K562 (cell line): ENCODE data around the gene NRXN2. TPM values are rescaled to one million over a fixed set of nuclear protein-coding genes. Genes with fewer than 3 reads are reported as not detected.

Experiments
- ATAC-seq: fragments of 200-7000 bp; cut with Tn5 transposase; 3 replicates; pipeline ENCODE4 v1.9.1; 2020; ENCODE audit warnings: moderate library complexity
- BruUV-seq: library from RNA; stranded (reverse); fragments of 400-500 nt; replicated peaks from 2 replicates; lab custom pipeline; 2021; lab: Mats Ljungman, UMichigan
- CTCF ChIA-PET: fragments of 300-600 bp; formaldehyde crosslinking; extraction: SDS; loops from one replicate; lab custom pipeline; 2021; ENCODE audit warnings: low intra/inter-chr PET ratio; lab: Yijun Ruan, JAX
- POLR2A ChIA-PET: fragments of 300-600, 350-650 bp; sonication (Branson Sonifier 250); formaldehyde crosslinking; extraction: SDS; loops from one replicate; lab custom pipeline; 2021; ENCODE audit warnings: antibody characterized with exemption, inconsistent platforms; lab: Yijun Ruan, JAX
- DNase-seq, 4 experiments: peaks; one replicate each; pipeline versions ENCODE4 v3.0.0 to v3.0.0-alpha.2; 2011 to 2018; ENCODE audit warnings: low spot score in 3 of 4, mixed read lengths in 3 of 4; ENCODE audit errors: extremely low read depth in 1 of 4
- FAIRE-seq: peaks from 2 replicates; lab custom pipeline; 2011; peaks lifted over from hg19 to GRCh38; lab: Jason Lieb, UNC
- H2AFZ ChIP-seq: 2 replicates; pipeline ENCODE4 v1.6.0; 2011; ENCODE audit warnings: low read depth, low read length, control low read depth, inconsistent platforms
- H3K27ac ChIP-seq: fragments of 200-600 bp; 3 replicates; pipeline ENCODE4 v1.8.0; 2011; ENCODE audit warnings: low read depth, mild to moderate bottlenecking, control low read depth, inconsistent platforms, low read length, moderate library complexity, mixed read lengths; ENCODE audit errors: extremely low read depth
- H3K27me3 ChIP-seq, 2 experiments: fragments of 300-600 bp in 1 of 2; 2 replicates in 1 of 2; 3 replicates in 1 of 2; pipeline versions ENCODE4 v1.6.0 to v1.8.0; 2011; ENCODE audit warnings: inconsistent platforms in 2 of 2, low read length in 2 of 2, mild to moderate bottlenecking in 1 of 2, mixed read lengths in 1 of 2, moderate library complexity in 1 of 2; ENCODE audit not compliant: control insufficient read depth in 2 of 2, insufficient read depth in 2 of 2
- H3K36me3 ChIP-seq: fragments of 300-600 bp; 3 replicates; pipeline ENCODE4 v1.8.0; 2011; ENCODE audit warnings: mild to moderate bottlenecking, low read length, inconsistent platforms; ENCODE audit not compliant: control insufficient read depth, insufficient read depth
- H3K4me1 ChIP-seq, 2 experiments: fragments of 200-600 bp in 1 of 2; replicated peaks in 1 of 2; 2 replicates in 1 of 2; 3 replicates in 1 of 2; pipeline versions ENCODE4 v1.5.1 to v1.8.0; 2011; ENCODE audit warnings: inconsistent platforms in 2 of 2, low read length in 2 of 2, mild to moderate bottlenecking in 1 of 2, mixed read lengths in 1 of 2, moderate library complexity in 1 of 2; ENCODE audit not compliant: control insufficient read depth in 2 of 2, insufficient read depth in 2 of 2
- H3K4me2 ChIP-seq: 2 replicates; pipeline ENCODE4 v1.6.1; 2011; ENCODE audit warnings: low read length, control low read depth, inconsistent platforms, mixed read lengths; ENCODE audit not compliant: insufficient read depth
- H3K4me3 ChIP-seq: fragments of 200-600 bp; sonication (generic), shearing (Covaris generic); 2 replicates; pipeline ENCODE4 v1.5.1; 2016; ENCODE audit warnings: control low read depth, inconsistent platforms
- H3K79me2 ChIP-seq: fragments of 200-600 bp; 3 replicates; pipeline ENCODE4 v1.8.0; 2011; ENCODE audit warnings: low read length, inconsistent platforms; ENCODE audit not compliant: control insufficient read depth, insufficient read depth
- H3K9ac ChIP-seq, 2 experiments: 2 replicates each; pipeline versions ENCODE4 v1.6.0 to v1.6.1; 2011; ENCODE audit warnings: low read depth in 2 of 2, low read length in 2 of 2, control low read depth in 1 of 2, inconsistent platforms in 1 of 2, mild to moderate bottlenecking in 1 of 2, mixed read lengths in 1 of 2; ENCODE audit not compliant: insufficient read depth in 1 of 2
- H3K9me1 ChIP-seq: one replicate; pipeline ENCODE4 v1.6.0; 2011; ENCODE audit warnings: inconsistent platforms, mild to moderate bottlenecking, low read length, moderate library complexity; ENCODE audit not compliant: control insufficient read depth, insufficient read depth
- H3K9me3 ChIP-seq: replicated peaks from 2 replicates; pipeline ENCODE4 v1.5.1; 2011; ENCODE audit warnings: low read depth, low read length, inconsistent platforms; ENCODE audit not compliant: control insufficient read depth, insufficient read depth
- H4K20me1 ChIP-seq: replicated peaks from 2 replicates; pipeline ENCODE4 v1.6.1; 2011; ENCODE audit warnings: low read length, inconsistent platforms, mixed read lengths; ENCODE audit not compliant: control insufficient read depth, insufficient read depth
- BCOR ChIP-seq: fragments of 450-650 bp; IDR thresholded peaks from 2 replicates; pipeline ENCODE4 v1.6.1; 2016
- CBX8 ChIP-seq: fragments of 200-600 bp; sonication (generic); IDR thresholded peaks from 2 replicates; pipeline ENCODE4 v1.6.1; 2012; ENCODE audit warnings: borderline replicate concordance, mixed run types, low read depth, mild to moderate bottlenecking, moderate library complexity, mixed read lengths, low read length, control low read depth, inconsistent platforms; ENCODE audit not compliant: poor library complexity, severe bottlenecking; ENCODE audit errors: extremely low read depth
- CHD4 ChIP-seq: fragments of 200-600 bp; sonication (generic); IDR thresholded peaks from 3 replicates; pipeline ENCODE4 v1.6.1; 2012; ENCODE audit warnings: low read depth, mild to moderate bottlenecking, mixed read lengths, low read length, inconsistent platforms; ENCODE audit not compliant: insufficient read depth, insufficient replicate concordance, poor library complexity, severe bottlenecking
- DMBX1 ChIP-seq: fragments of 250-450 bp; sonication (Bioruptor Pico); IDR thresholded peaks from 2 replicates; pipeline ENCODE4 v1.8.0; 2022; ENCODE audit warnings: inconsistent platforms, mild to moderate bottlenecking, moderate library complexity, borderline replicate concordance
- EP300 ChIP-seq: IDR thresholded peaks from 2 replicates; pipeline ENCODE4 v1.6.1; 2012; ENCODE audit warnings: low read length, improper control_type of control experiment
- ESRRA ChIP-seq: fragments of 450-650 bp; IDR thresholded peaks from 2 replicates; pipeline ENCODE4 v1.6.1; 2014; ENCODE audit warnings: low read depth, mild to moderate bottlenecking, moderate library complexity, borderline replicate concordance
- LARP7 ChIP-seq: fragments of 450-650 bp; IDR thresholded peaks from 2 replicates; pipeline ENCODE4 v1.6.1; 2016
- MAFK ChIP-seq: IDR thresholded peaks from 2 replicates; pipeline ENCODE4 v1.6.1; 2011; ENCODE audit warnings: low read length, improper control_type of control experiment
- MXI1 ChIP-seq: IDR thresholded peaks from 2 replicates; pipeline ENCODE4 v1.6.1; 2011; ENCODE audit warnings: low read depth, mild to moderate bottlenecking, improper control_type of control experiment, low read length
- NCOR1 ChIP-seq: fragments of 450-650 bp; IDR thresholded peaks from 2 replicates; pipeline ENCODE4 v1.6.1; 2016; ENCODE audit warnings: mild to moderate bottlenecking, moderate library complexity
- PTRF ChIP-seq: fragments of 450-650 bp; IDR thresholded peaks from 2 replicates; pipeline ENCODE4 v1.6.1; 2016; ENCODE audit warnings: mild to moderate bottlenecking, missing genetic modification characterization, missing compliant biosample characterization
- RBM39 ChIP-seq: fragments of 200-400 bp; formaldehyde crosslinking; optimal IDR thresholded peaks from 2 replicates; pipeline ENCODE3; 2018; ENCODE audit warnings: low read depth, low read length
- RUNX1 ChIP-seq: sonication (generic); IDR thresholded peaks from 2 replicates; pipeline ENCODE4 v1.6.1; 2016; ENCODE audit warnings: antibody characterized with exemption, low read depth
- ZSCAN29 ChIP-seq: fragments of 450-650 bp; IDR thresholded peaks from 2 replicates; pipeline ENCODE4 v1.6.1; 2017
- WGBS: fragments of 100-300 bp; shearing (Covaris generic); methylation state at CpG from one replicate; pipeline ENCODE4 v1.1.6; 2016; ENCODE audit warnings: low coverage, mixed read lengths; ENCODE audit not compliant: insufficient coverage; ENCODE audit errors: missing lambda C conversion rate; 5-methylcytosine and 5-hydroxymethylcytosine counted together
- in situ Hi-C: fragments of 300-500 bp; cut with MboI; formaldehyde crosslinking; loops from 4 replicates; pipeline ENCODE4 v1.15.0; 2018; ENCODE audit warnings: inconsistent platforms, mixed read lengths
- intact Hi-C: fragments of 100-400 bp; cut with micrococcal nuclease; formaldehyde crosslinking; loops from 2 replicates; pipeline ENCODE4 v1.14.2; 2022
- polyA plus RNA-seq, 8 experiments: library from polyadenylated mRNA; depleted of rRNA in 4 of 8; stranded (reverse) in 5 of 8; unstranded in 3 of 8; fragments of >200 nt; fragmentation: Nextera tagmentation in 2 of 8; fragmentation: Illumina TruSeq in 1 of 8; extraction: Ambion mirVana in 2 of 8; extraction: Trizol in 1 of 8; gene quantifications; 2 replicates each; pipeline versions ENCODE4 v1.2.1 to v1.2.3, GENCODE V29; 2011 to 2014; ENCODE audit warnings: inconsistent platforms in 1 of 8, missing spikeins in 1 of 8
- total RNA-seq, 7 experiments: library from RNA; depleted of rRNA in 6 of 7; stranded (reverse); fragments of >200 nt in 6 of 7; fragmentation: Illumina TruSeq in 2 of 7; extraction: Trizol in 2 of 7; gene quantifications; 2 replicates each; pipeline versions ENCODE4 v1.2.1 to v1.2.3, GENCODE V29; 2011 to 2021; ENCODE audit warnings: low replicate concordance in 1 of 7
- TF ChIP-seq, protein P1 (sequence below): sonication (generic); formaldehyde crosslinking; IDR thresholded peaks from 2 replicates; pipeline ENCODE4 v1.8.0; 2022; ENCODE audit warnings: missing genetic modification reagents, mild to moderate bottlenecking, moderate library complexity, borderline replicate concordance
- TF ChIP-seq, protein P2 (sequence below): sonication (generic); formaldehyde crosslinking; IDR thresholded peaks from 2 replicates; pipeline ENCODE4 v1.9.0; 2022; ENCODE audit warnings: mild to moderate bottlenecking, missing genetic modification reagents
- TF ChIP-seq, protein P3 (sequence below), 2 experiments: IDR thresholded peaks in 1 of 2; conservative IDR thresholded peaks in 1 of 2; 2 replicates each; pipeline ENCODE4 v1.6.1; 2016; ENCODE audit warnings: low read depth in 2 of 2, mild to moderate bottlenecking in 1 of 2, missing compliant biosample characterization in 1 of 2, missing genetic modification characterization in 1 of 2, moderate library complexity in 1 of 2

Gene NRXN2
- total and polyA plus RNA-seq, 9 of the 15 experiments (the other 6 are each of a cell fraction or from before 2014, with no cell fraction given), result 0.07 to 0.47 (median 0.15) TPM; not detected in 4

DNA sequence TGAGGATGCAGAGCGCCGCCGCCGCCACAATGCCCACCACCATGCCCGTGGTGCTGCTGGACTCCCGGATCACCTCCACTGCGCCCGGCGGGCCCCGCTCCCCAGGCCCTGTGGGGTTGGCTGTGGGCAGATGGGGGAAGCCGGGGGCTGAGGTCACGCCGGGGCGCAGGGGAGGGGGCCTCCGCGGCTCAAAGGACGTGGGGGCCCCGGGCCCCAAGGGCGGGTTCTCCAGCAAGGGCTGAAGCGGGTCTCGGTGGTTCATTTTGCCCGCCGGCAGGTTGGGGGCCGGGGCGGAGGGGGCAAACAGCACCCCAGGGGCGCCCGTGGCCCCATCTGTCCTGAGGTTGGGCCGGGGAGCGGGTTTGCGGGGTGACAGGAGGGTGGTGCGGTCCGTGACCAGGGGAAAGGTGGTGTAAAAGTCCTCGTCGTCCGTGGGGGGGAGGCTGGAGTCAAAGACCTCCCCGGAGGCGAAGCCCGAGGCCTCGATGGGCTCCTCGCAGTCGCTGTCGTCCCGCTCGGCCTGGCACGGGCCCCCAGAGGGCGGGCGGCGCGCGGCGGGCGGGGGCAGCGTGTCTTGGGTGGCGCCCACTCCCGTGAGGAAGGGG is 115.5 kb downstream of the NRXN2 start:
- no TSS peak for BruUV-seq
- intact Hi-C loops (no loop called here), in situ Hi-C loops (no loop called here)
- H3K4me2 ChIP-seq, result no peak overlapping the region
- FAIRE-seq (no peak), ATAC-seq (no peak), DNase-seq (no peak)
- WGBS, result 49% methylated on average over 29 of the region's 55 CpGs
- peaks cover 9% of the 10 kb centered on the region; the same call in 1 of the 2 replicates for H4K20me1 ChIP-seq
- TF ChIP-seq DMBX1 (CRISPR knock-in tag), result no peak
- no peak for TF ChIP-seq EP300
- no peak for TF ChIP-seq CBX8
- no peak for TF ChIP-seq PTRF
- no peak for TF ChIP-seq RBM39
- no peak for TF ChIP-seq BCOR
- no peak for TF ChIP-seq ESRRA
- TF ChIP-seq LARP7, result no peak
- no peak for TF ChIP-seq MXI1
- TF ChIP-seq MAFK, result no peak
- no peak for TF ChIP-seq CHD4
- TF ChIP-seq, protein P1, sequence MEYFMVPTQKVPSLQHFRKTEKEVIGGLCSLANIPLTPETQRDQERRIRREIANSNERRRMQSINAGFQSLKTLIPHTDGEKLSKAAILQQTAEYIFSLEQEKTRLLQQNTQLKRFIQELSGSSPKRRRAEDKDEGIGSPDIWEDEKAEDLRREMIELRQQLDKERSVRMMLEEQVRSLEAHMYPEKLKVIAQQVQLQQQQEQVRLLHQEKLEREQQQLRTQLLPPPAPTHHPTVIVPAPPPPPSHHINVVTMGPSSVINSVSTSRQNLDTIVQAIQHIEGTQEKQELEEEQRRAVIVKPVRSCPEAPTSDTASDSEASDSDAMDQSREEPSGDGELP (CRISPR knock-in tag), result no peak
- TF ChIP-seq RUNX1, result no peak
- TF ChIP-seq, protein P2, sequence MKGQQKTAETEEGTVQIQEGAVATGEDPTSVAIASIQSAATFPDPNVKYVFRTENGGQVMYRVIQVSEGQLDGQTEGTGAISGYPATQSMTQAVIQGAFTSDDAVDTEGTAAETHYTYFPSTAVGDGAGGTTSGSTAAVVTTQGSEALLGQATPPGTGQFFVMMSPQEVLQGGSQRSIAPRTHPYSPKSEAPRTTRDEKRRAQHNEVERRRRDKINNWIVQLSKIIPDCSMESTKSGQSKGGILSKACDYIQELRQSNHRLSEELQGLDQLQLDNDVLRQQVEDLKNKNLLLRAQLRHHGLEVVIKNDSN, result no peak
- no peak for TF ChIP-seq NCOR1
- TF ChIP-seq, protein P3, sequence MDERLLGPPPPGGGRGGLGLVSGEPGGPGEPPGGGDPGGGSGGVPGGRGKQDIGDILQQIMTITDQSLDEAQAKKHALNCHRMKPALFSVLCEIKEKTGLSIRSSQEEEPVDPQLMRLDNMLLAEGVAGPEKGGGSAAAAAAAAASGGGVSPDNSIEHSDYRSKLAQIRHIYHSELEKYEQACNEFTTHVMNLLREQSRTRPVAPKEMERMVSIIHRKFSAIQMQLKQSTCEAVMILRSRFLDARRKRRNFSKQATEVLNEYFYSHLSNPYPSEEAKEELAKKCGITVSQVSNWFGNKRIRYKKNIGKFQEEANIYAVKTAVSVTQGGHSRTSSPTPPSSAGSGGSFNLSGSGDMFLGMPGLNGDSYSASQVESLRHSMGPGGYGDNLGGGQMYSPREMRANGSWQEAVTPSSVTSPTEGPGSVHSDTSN (CRISPR knock-in tag; IDR thresholded peaks at IDR 0.05; ENCODE audit: low read depth), result no peak
- TF ChIP-seq, protein P3 (tag; conservative IDR thresholded peaks at IDR 0.05; ENCODE audit: low read depth), result no peak
- TF ChIP-seq ZSCAN29, result no peak
- H3K79me2 ChIP-seq, result no peaks in the 10 kb centered on the region
- H3K9me3 ChIP-seq, result no peaks in the 10 kb centered on the region
- POLR2A ChIA-PET, result no interaction called here
- H3K4me1 ChIP-seq, result peaks cover 0 to 25% of the 10 kb centered on the region in 2 experiments; a peak in 3 of 5 replicates
- peaks cover 7 to 31% of the 10 kb centered on the region in 2 experiments; a peak in 4 of 5 replicates for H3K27me3 ChIP-seq
- H3K9me1 ChIP-seq, result no peaks in the 10 kb centered on the region
- no peak overlapping the region for H3K27ac ChIP-seq
- H3K36me3 ChIP-seq, result no peaks in the 10 kb centered on the region
- H2AFZ ChIP-seq, result no peak overlapping the region
- CTCF ChIA-PET, result no interaction called here
- H3K4me3 ChIP-seq, result no peak overlapping the region
- no peak overlapping the region for H3K9ac ChIP-seq
